Measurements from ENCODE around the gene PODN.

PODN gene

GRCh38 chr1:53091841-53092645 lies 30.0 kb downstream of the PODN start:
- no peak for DNase-seq

DNA sequence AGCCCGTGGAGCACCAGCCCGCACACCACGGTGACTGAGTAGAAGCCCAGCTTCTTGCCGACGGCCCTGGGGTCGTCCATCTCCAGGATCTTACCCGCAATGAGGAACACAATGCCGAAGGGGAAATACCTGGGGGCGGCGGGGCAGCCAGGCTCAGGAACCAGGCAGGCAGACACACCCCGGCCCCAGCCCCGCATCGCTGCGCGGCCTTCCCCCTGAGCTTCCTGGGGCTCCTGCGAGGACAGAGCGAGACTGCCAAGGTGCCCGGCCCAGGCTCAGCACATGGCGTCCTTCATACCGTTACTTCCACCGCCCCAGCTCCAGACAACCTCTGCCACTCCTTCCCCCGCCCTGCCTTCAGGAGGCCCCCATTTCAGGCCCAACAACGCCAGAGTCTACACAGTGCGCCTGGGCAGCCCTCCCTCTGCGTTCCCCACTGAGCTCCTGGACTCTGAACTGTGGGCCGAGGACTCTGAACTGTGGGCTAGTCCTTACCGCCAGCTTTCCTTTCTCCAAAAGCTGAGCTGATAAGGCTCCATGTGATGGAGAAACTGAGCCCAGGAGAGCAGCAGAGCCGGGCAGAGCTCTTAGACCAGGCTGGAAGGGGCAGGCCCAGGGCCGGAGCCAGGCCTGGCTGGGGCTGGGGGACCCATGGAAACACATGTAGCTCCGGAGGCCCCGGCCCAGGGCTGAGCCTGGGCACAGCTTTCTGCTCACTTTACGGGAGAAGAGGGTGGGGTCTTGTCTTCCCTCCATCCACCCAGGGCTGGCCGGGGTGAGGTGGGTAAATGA lies 30.8 kb downstream of the PODN start:
- DNase-seq = no peak

DNA sequence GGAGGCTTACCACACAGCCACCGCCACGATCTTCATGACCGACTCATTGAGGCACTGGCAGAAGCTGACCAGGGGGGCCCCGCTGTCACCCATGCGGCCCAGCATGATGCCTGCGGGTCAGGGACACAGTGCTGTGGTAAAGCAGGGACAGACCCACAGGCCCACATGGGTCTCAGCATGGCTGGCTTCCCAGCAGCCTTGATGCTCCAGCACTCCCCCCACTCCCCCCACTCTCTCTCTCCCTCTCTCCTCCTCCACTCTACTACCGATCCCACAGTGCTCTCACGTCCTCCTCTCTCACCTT lies 31.4 kb downstream of the PODN start:
- no peak for DNase-seq

DNA sequence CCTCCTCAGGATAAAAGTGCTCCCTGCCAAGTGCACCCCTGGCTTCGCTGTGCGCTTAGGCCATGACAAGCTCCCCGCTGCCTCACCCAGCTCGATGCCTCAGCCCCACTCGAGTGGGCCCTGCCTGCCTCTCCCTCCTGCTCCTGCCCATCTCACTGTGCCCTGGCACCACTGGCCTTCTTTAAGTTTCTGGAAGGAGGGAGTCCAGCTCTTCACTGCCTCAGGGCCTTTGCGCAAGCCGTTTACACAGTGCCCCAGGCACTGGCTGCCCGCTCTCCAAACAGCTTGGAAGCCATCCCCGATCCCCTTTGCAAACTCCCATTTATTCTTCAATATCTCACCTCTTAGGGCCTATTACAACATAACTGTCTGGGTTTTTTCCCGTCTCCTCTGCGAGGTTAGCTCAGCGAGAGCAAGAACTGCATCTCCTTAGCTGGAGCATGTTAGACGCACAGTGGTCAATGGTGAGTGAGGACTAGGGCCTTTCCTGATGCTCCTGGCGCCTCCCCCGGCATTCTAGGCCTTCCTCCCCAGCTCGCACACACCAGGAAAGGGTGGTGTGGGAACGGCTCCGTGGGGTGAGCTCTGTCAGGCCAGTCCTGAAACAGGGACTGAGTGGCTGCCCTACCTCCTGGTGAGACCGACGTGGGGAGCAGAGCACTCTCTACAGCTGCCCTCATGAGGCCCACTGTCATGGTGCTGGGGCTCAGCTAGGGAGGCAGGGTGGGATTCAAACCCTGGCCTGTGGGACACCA lies 31.9 kb downstream of the PODN start:
- no peak for DNase-seq

- DNase-seq = no peak
Measured at GRCh38 chr1:53094533-53094919, 32.5 kb downstream of the PODN start.

DNA sequence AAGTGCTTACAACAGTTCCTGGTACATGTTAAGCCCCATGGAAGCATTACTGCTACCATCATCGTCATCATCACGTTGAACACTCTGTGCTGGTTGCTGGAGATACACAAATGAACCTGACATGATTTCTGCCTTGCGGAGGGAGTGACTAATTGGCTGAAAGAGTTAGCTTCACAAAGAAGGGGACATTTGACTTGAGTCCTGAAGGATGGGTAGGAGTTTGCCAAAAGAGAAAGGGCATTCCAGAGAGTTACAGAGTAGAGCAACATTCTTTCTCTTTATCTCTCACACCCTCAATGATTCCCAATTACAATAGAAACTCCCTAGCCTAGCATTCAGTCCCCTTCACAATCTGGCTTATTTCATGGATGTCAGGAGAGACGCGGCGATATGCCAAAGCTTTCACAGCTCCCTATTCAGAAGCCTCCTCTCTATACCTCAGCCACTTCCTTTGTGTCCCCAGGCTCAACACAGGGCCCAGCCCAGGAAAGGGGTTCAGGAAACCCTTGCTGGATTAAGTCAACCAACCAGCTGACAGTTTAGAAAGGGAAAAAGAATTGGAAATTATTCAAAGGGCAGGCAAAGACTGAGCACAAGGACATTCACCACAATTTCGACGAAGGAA lies 42.4 kb downstream of the PODN start:
- no peak for DNase-seq

GRCh38 chr1:53107090-53107489 lies 45.1 kb downstream of the PODN start:
- no peak for DNase-seq

DNA sequence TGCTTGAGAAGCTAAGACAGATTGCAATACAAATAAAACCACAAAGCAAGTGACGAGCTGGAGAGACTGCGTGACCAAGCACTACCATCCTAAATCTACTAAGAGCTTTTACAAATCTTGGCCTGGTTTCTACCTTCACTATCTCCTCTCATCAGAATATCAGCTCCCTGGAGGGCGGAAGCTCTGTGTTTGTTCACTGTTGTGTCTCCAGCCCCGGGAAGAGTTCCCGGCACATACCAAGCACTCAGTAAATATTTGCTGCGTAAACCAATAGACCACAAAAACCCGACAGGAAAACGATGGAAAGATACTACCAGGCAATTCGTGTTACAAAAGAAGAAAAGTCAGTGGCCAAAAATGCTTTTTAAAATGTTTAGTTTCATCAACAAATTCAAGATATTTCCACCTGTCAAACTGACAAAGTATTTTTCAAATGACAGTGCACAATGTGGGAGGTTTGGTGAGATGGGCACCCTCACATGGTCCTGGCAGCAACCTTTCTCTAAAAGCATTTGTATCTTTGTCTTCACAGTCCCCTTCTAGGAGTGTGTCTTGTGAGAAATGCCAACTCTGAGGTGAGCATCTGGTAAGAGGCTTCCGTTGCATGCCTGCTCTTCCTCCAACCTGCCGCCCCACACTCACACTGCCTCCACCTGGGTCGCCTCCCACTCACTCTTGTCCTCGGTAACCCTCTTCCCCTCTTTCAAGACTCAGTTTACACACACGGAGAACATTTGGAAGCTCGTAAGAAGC lies 45.7 kb downstream of the PODN start:
- DNase-seq = no peak

DNA sequence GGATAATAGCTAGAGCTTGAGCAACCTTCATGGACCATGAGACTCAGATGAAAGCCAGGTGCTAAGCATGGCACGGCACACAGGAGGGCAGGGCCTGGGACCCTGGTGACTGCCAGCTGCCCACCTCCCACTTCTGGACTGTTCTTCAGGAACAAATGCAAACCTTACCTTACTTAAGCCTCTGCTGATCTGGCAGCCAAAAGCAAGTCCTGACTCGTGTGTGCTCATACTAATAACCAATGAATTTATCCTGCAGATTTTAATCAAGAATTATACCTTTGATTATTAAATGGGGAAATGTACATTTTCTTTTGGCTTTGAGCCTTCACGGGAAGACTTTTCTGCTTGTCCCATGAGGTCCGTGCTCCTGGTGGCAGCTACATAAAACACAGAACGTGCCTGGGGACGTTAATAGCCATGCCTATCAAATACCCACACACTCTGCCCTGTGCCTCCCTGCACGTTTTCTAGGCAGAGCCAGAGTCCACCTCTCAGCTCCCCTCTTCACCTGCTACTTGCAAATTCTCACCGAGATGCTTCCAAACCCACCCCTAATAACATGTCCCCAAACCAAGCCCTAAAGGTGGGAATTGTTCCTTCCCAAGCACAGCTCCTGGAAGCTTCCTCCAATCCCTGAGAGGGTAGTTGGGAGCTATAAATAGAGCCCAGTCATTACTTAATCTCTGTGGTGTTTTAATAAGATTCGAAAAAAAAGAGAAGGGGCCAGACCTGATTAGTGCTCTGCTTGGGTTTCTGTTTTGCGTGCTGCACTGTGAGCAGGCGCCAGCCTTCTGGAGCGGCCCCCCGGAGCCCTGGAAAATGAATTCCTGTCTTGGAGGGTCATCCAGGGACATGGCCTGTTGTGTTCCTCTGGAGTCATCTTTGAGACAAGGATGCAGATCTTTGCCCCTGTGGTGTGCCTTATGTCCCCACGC lies 46.9 kb downstream of the PODN start:
- DNase-seq = peak; percentile 90

DNA sequence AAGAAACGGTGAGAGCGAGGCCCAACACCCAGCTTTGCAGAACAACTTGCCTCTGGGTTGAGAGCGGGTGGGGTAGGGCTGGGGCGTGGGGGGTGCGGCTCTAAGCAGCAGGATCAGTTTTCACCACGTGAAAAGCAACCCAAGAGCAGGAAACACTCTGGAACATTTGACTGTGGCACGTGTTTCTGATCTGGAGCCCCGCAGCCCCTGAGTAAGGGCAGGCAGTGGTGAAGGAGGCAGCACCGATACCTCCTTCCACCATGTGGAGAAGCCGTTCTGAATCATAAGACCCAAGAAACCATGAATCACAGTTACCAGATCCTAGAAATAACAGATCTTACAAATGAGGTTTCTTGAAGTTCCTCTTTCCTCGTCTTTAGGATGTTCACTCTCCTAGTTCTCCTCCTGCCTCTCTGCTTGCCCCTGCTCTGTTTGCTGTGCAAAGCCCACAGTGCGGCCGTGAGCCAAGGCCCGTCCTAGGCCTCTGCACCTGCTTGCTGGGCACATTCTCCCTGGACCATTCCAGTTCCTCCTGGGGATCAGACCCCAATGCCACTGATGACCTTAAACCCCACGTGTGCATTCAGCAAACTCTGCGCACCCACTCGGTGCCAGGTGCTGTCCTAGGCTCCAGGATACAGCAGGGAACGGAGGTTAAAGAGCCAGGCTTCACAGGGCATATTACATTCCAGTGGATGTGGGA lies 48.5 kb downstream of the PODN start:
- no peak for DNase-seq

DNA sequence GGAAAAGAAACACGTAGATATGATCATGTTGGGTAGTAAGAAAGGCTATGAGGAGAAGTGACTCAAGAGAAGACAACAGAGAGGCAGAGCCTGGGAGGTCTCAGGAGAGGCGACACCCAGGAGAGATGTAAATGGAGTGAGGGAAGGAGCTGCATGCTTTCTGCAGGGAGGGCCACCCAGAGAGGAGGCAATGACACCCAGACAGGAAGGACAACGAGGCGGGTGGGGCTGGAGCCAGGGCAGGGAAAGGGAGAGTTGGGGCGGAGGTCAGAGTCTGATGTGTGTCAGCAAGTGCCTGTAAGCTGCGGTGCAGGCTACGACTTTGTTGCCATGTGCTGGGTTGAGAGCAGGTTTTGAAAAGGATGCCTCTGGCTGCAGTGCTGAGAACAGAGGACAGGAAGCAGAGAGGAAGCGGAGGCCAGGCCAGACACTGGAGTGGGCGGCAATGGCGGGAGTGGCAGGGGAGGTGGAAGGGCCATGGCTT lies 49.1 kb downstream of the PODN start:
- no peak for DNase-seq

DNA sequence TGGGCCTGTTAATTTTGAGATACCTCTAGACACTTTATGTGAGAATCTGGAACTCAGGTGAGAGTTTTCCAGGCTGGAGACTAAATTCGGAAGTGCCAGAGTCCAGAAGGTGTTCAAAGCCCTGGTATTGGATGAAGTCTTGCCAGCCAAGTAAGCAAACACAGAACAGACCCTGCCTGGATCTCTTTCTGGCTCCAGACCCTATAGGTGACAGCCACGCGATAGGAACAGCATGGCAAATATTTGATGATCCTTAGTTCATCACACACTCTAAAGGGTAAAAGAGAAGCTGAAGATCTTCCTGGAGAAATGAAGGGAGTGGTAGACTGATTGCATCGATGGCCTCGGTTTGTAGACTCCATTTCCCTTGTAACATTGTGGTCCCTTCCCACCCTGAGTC lies 49.7 kb downstream of the PODN start:
- DNase-seq = no peak

DNA sequence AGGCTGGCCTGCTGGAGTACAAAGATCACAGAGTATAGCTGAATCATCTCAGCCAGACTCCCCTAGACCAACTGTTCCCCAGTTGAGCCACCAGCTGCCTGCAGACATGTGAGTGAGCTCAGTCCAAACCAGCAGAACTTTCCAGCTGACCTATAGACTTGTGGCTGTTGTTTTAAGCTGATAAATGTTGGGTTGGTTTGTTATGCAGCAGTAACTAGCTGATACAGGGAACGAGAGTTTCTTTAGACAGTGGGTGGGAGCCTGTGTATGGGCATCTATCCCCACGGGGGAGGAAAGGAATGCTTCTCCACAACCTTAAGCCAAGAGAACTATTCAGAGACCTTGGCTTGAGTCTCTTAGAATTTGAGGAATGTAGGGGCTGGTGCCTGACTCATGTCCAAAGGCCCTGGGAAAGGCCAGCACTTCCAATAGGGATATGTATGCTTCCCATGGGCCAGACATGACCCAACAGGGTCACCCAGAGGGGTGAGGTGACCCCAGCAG lies 50.3 kb downstream of the PODN start:
- no peak for DNase-seq

- DNase-seq = no peak
Measured at GRCh38 chr1:53112861-53113260, 50.8 kb downstream of the PODN start.

- no peak for DNase-seq
Measured at GRCh38 chr1:53114090-53114489, 52.1 kb downstream of the PODN start.

GRCh38 chr1:53114581-53115400 lies 52.8 kb downstream of the PODN start:
- no peak for DNase-seq

DNA sequence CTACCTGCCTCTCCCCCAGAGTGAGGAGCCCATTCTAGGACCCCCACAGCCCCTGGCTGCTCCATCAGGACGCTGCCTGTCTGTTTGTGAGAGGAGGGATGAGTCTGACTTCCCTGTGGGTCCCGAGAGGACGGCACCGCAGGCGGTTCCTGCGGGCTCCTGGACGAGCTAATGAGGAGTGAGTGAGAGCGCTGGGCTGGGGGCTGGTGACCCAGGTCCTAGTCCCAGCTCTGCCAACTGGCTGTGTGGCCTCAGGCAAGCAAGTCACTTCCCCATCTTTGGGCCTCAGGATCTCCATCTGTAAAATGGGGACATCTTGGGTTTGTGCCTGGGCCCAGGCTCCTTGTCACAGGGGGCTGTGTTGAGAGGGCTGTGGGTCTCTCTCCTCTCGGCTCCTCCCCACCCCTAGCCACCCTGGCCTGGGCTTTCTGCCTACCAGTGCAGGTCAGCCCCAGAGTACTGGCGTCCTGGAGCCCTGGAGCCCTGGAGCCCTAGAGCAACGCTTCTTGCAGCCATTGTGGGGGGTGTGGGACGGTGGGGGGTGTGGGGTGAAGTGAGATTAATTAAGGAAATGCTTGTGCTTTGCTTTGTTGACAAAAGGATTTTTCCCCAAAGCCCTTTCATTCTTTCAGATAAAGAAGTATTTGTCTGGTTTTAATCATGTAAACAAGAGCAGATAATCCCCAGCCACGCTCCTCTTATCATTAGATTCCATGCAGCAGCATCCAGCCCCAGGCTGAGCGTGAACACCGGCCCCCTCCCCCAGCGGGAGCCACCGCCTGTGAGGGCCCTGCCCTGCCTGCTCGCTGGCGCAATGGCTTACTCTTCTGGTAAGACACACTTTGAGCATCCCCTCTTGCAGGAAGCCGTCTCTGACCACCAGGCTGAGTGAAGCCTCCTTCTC lies 53.6 kb downstream of the PODN start:
- peak; percentile 99 for DNase-seq

GRCh38 chr1:53116307-53116810 lies 54.3 kb downstream of the PODN start:
- peak; percentile 98 for DNase-seq
